ENCODE results near the gene USP47.

Gene USP47

DNA sequence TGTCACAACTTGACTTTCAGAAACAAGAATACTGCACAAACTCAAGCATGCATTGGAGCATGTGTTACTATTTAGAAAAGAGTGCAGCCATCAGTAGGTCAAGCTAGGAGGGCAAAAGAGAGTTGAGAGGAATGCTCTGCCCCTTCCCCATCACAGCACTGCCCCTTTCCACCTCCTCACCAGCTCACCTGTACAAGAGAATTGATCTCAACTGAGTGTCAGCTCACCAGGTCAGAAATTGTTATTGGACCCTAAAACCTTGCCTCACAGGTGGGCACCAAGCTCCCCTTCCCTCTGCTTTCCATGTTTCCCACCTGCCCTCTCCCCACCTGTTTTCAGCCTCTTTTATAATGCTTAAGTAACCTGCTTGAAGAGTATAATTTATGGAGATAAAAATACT is 117.8 kb downstream of the USP47 start:
- Mint-ChIP-seq H3K4me1 (peaks cover 12% of the 10 kb centered on the region), H3K36me3 (ENCODE audit: low read depth) (peaks cover 52% of the 10 kb centered on the region), H3K4me3 (no peak overlapping the region), H3K27me3 (ENCODE audit: low read depth) (no peaks in the 10 kb centered on the region), H3K27ac (no peak overlapping the region), H3K9me3 (no peaks in the 10 kb centered on the region)
- TF ChIP-seq CTCF (IDR thresholded peaks at IDR 0.05; ENCODE audit: unreplicated experiment in 3 of 3) = no peak

- Mint-ChIP-seq H3K27ac (no peak overlapping the region), H3K9me3 (no peaks in the 10 kb centered on the region), H3K4me3 (no peak overlapping the region), H3K36me3 (ENCODE audit: low read depth) (peaks cover 45% of the 10 kb centered on the region), H3K4me1 (peaks cover 12% of the 10 kb centered on the region), H3K27me3 (ENCODE audit: low read depth) (no peaks in the 10 kb centered on the region)
- TF ChIP-seq CTCF (IDR thresholded peaks at IDR 0.05; ENCODE audit: unreplicated experiment in 3 of 3) = no peak
These were observed 118.9 kb downstream of the USP47 start for GRCh38 chr11:11960687-11961086.

DNA sequence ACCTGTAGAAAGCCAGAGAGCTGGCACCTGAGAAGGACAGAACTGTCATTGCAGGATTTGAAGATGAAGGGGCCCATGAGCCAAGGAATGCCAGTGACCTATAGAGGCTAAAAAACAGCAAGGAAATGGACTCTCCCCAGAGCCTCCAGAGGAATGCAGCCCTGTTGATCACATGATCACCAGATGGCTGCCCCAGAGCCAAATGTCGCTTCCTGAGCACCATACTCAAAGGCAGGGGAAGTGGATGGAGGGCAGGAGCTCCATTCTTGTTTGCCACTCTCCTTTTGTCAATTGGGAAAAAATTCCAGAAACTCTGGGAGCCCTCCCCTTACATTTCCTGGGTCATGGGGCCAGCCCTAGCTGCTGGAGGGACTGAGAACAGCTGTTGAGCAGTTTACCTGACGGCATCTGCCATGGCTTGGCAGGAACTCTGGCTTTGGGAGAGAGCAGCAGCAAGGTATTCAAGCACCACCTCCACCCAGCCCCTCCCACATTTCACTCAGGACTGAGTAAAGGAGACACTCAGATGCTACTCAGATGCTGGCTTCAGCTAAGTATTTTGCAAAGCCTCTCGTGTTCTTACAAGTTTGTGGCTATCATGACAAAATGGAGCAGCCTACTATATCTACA is 119.7 kb downstream of the USP47 start:
- peaks cover 18% of the 10 kb centered on the region for H3K4me1 Mint-ChIP-seq
- no peaks in the 10 kb centered on the region for H3K27me3 Mint-ChIP-seq (ENCODE audit: low read depth)
- no peaks in the 10 kb centered on the region for H3K9me3 Mint-ChIP-seq
- H3K4me3 Mint-ChIP-seq = no peak overlapping the region
- no peak for TF ChIP-seq CTCF (IDR thresholded peaks at IDR 0.05; ENCODE audit: unreplicated experiment in 3 of 3)
- H3K27ac Mint-ChIP-seq = no peak overlapping the region
- H3K36me3 Mint-ChIP-seq (ENCODE audit: low read depth) = peaks cover 36% of the 10 kb centered on the region

DNA sequence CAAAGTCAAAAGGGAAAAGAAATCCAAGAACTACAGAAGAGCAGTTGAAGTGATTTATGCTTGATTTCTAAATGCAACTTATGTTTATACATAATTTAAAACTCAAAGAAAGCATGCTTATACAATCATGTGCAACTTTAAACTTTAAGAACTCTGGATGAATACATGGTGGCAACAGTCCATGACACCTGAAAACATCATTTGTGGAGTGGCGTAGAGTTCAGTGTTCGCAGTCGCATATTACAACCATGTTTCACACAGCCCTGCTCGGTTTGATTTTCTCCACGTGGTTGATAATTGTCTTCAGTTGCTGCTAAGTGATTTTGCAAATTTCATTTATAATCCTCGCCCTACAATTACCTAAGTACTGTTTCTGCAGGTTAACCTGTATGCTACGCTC is 121.3 kb downstream of the USP47 start:
- peaks cover 36% of the 10 kb centered on the region for H3K36me3 Mint-ChIP-seq (ENCODE audit: low read depth)
- no peaks in the 10 kb centered on the region for H3K9me3 Mint-ChIP-seq
- no peak overlapping the region for H3K27ac Mint-ChIP-seq
- H3K4me1 Mint-ChIP-seq = peaks cover 30% of the 10 kb centered on the region
- H3K4me3 Mint-ChIP-seq = no peak overlapping the region
- H3K27me3 Mint-ChIP-seq (ENCODE audit: low read depth) = no peaks in the 10 kb centered on the region
- TF ChIP-seq CTCF (IDR thresholded peaks at IDR 0.05; ENCODE audit: unreplicated experiment in 3 of 3) = no peak

DNA sequence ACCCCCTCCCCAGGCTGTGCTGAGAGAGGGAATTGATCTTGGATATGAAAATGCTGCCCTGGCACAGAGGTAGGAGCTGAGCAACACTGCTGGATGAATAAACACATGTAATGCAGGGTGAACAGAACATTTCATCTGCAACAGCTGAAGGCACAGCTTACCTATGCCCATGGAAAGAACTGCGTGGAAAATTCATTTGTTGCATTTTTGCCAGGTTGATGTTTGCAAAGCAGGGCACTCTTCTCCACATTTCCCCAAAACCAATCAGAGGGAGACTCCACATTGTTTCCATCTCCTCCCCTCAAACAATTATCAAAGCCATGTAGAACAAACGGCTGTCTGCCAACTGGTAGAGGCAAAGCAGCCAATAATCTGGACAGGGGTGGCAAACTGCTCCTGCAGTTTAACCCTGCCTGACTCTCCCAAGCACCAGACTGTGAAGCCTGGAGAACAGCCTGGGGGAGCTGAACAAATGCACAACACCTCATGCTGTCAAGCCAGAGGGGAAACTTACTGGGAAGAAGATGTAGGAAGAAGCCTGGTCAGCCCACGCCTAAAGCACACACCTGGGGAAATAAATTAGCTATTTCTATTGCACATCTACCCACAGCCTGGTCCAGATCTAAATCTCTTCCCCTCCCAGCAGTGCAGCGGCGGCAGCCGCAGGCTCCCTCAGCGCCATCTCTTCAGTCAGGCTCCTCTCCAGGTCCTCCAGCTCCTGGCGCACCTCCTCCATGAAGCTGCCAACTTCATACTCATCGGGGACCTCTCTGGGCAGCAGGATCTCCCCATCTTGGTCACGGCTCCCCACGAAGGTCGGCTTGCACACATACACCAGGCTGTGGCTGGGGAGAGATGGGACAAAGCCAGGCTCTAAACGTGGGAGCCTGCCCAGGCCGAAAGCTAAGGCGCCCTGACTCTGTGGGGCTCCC is 122.3 kb downstream of the USP47 start:
- Mint-ChIP-seq H3K27ac (no peak overlapping the region), H3K27me3 (ENCODE audit: low read depth) (no peaks in the 10 kb centered on the region), H3K4me1 (peaks cover 37% of the 10 kb centered on the region), H3K36me3 (ENCODE audit: low read depth) (peaks cover 29% of the 10 kb centered on the region), H3K9me3 (no peaks in the 10 kb centered on the region), H3K4me3 (no peak overlapping the region)
- TF ChIP-seq CTCF (IDR thresholded peaks at IDR 0.05; ENCODE audit: unreplicated experiment in 3 of 3) = no peak
